Measurements from ENCODE around the gene TVP23A. TPM values are rescaled to one million over a fixed set of nuclear protein-coding genes. Genes with fewer than 3 reads are reported as not detected.

The TVP23A gene
- total and polyA plus RNA-seq, 2 donors (not counting 1 experiment from before 2014, with no cell fraction given) = 0.37 to 3.2 TPM

DNA sequence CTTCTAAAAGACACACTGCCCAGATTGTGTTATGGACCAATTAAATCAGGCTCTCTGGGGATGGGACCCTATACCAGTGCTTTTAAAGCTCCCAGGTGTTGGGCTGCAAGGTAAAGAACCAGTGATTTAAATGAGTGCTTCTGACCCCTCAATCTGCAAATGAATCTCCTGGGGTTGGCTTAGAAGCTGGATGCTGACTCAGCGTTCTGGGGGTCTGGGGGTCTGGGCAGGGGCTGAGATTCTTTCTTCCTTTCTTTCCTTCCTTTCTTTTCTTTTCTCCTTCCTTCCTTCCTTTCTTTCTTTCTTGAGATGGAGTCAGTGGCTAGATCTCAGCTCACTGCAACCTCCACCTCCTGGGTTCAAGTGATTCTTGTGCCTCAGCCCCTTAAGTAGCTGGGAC is 2.0 kb upstream of the TVP23A start:
- Histone ChIP-seq H3K4me2 (replicated peaks; ENCODE audit: low read depth, low read length, poor library complexity, severe bottlenecking) (peak overlapping the region; percentile 19), H3K9ac (ENCODE audit: low read length) (no peak overlapping the region), H3K36me3 (replicated peaks in 1 of 2; ENCODE audit: control extremely low read depth in 1 of 2, control insufficient read depth in 1 of 2, extremely low read depth in 1 of 2, insufficient read depth in 2 of 2, low read length in 1 of 2) (peaks cover 0 to 2% of the 10 kb centered on the region in 2 experiments), H3K9me3 (ENCODE audit: control extremely low read depth in 1 of 3, control insufficient read depth in 2 of 3, insufficient read depth in 1 of 3, low read length in 2 of 3) (no peaks in the 10 kb centered on the region), H3K27ac (ENCODE audit: low read length in 2 of 2) (no peak overlapping the region), H4K20me1 (ENCODE audit: control insufficient read depth, insufficient read depth, low read length, poor library complexity, severe bottlenecking) (no peaks in the 10 kb centered on the region), H3K79me2 (ENCODE audit: control insufficient read depth, insufficient read depth, low read length) (no peaks in the 10 kb centered on the region), H3K4me3 (ENCODE audit: control extremely low read depth in 1 of 5, extremely low read depth in 1 of 5, insufficient read depth in 1 of 5, low read depth in 2 of 5, low read length in 4 of 5) (no peak overlapping the region), H3K4me1 (ENCODE audit: control insufficient read depth in 2 of 2, insufficient read depth in 2 of 2, low read length in 2 of 2) (peaks cover 8 to 12% of the 10 kb centered on the region in 2 donors), H3K27me3 (replicated peaks in 1 of 4; ENCODE audit: control extremely low read depth in 1 of 4, control insufficient read depth in 3 of 4, insufficient read depth in 4 of 4, low read length in 3 of 4) (no peaks in the 10 kb centered on the region), H2AFZ (ENCODE audit: insufficient read depth, low read depth, low read length, poor library complexity, severe bottlenecking) (no peak overlapping the region)
- no CpG with 5 or more reads among the region's 1 CpG for WGBS (ENCODE audit: insufficient coverage)
- no peak for DNase-seq
- intact Hi-C loops (cut with micrococcal nuclease) = no loop called here
- no peak overlapping the region for H3K27ac Mint-ChIP-seq
- ChIA-PET POLR2A (interaction anchor here (0.7 to 1.5 kb wide), 3 partner anchors 8 to 88 kb away, joined by 3 to 5 read pairs (median 3); no protein-coding TSS in a partner anchor), CTCF (no interaction called here)
- H3K27me3 Mint-ChIP-seq = peaks cover 4% of the 10 kb centered on the region
- no peaks in the 10 kb centered on the region for H3K9me3 Mint-ChIP-seq (ENCODE audit: insufficient read depth)
- no peak overlapping the region for H3K4me3 Mint-ChIP-seq
- H3K4me1 Mint-ChIP-seq = peaks cover 17% of the 10 kb centered on the region
- ATAC-seq (ENCODE audit: low read depth) = no peak
- TF ChIP-seq EZH2 (IDR thresholded peaks at IDR 0.05; ENCODE audit: borderline replicate concordance, insufficient read depth, low read depth, low read length, poor library complexity, severe bottlenecking) = no peak
- TF ChIP-seq, protein P1, sequence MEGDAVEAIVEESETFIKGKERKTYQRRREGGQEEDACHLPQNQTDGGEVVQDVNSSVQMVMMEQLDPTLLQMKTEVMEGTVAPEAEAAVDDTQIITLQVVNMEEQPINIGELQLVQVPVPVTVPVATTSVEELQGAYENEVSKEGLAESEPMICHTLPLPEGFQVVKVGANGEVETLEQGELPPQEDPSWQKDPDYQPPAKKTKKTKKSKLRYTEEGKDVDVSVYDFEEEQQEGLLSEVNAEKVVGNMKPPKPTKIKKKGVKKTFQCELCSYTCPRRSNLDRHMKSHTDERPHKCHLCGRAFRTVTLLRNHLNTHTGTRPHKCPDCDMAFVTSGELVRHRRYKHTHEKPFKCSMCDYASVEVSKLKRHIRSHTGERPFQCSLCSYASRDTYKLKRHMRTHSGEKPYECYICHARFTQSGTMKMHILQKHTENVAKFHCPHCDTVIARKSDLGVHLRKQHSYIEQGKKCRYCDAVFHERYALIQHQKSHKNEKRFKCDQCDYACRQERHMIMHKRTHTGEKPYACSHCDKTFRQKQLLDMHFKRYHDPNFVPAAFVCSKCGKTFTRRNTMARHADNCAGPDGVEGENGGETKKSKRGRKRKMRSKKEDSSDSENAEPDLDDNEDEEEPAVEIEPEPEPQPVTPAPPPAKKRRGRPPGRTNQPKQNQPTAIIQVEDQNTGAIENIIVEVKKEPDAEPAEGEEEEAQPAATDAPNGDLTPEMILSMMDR (IDR thresholded peaks at IDR 0.05) = no peak

DNA sequence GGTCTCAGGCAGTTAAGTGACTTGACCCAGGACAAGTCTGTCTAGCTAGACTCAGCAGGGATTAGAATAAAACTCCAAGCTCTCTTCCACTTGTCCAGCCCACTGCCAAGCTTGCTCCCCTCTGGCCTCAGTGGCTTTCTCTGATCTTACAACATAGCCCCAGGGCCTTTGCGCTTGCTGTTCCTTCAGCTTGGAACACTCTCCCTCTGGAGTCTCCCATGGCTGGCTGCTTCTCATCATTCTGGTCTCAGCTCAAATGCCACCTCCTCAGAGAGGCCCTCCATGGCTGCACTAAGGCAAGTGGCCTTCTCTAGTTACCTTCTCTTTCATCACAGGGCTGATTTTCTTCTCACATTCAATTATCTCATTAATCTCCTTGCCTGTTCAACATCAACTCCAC is 1.1 kb downstream of the TVP23A start:
- H3K27me3 Mint-ChIP-seq = peaks cover 4% of the 10 kb centered on the region
- peak overlapping the region; percentile 37 for H3K4me3 Mint-ChIP-seq
- no peak overlapping the region for H3K4me3 ChIP-seq (ENCODE audit: control extremely low read depth in 1 of 5, extremely low read depth in 1 of 5, insufficient read depth in 1 of 5, low read depth in 2 of 5, low read length in 4 of 5)
- no peaks in the 10 kb centered on the region for H4K20me1 ChIP-seq (ENCODE audit: control insufficient read depth, insufficient read depth, low read length, poor library complexity, severe bottlenecking)
- H3K27me3 ChIP-seq (replicated peaks in 1 of 4; ENCODE audit: control extremely low read depth in 1 of 4, control insufficient read depth in 3 of 4, insufficient read depth in 4 of 4, low read length in 3 of 4) = no peaks in the 10 kb centered on the region
- POLR2A ChIA-PET = no interaction called here
- no peak for TF ChIP-seq EZH2 (IDR thresholded peaks at IDR 0.05; ENCODE audit: borderline replicate concordance, insufficient read depth, low read depth, low read length, poor library complexity, severe bottlenecking)
- TF ChIP-seq, protein P1 (IDR thresholded peaks at IDR 0.05) = no peak
- 100% methylated on average over 1 of the region's 1 CpG for WGBS (ENCODE audit: insufficient coverage)
- peaks cover 13 to 17% of the 10 kb centered on the region in 2 donors for H3K4me1 ChIP-seq (ENCODE audit: control insufficient read depth in 2 of 2, insufficient read depth in 2 of 2, low read length in 2 of 2)
- peaks cover 36% of the 10 kb centered on the region for H3K4me1 Mint-ChIP-seq
- no peak overlapping the region for H3K27ac ChIP-seq (ENCODE audit: low read length in 2 of 2)
- H3K36me3 ChIP-seq (replicated peaks in 1 of 2; ENCODE audit: control extremely low read depth in 1 of 2, control insufficient read depth in 1 of 2, extremely low read depth in 1 of 2, insufficient read depth in 2 of 2, low read length in 1 of 2) = peaks cover 0 to 2% of the 10 kb centered on the region in 2 experiments
- H3K27ac Mint-ChIP-seq = peak overlapping the region; percentile 32
- ATAC-seq (ENCODE audit: low read depth) (no peak), DNase-seq (no peak)
- intact Hi-C loops (cut with micrococcal nuclease) = no loop called here
- H3K9me3 Mint-ChIP-seq (ENCODE audit: insufficient read depth) = no peaks in the 10 kb centered on the region
- no peak overlapping the region for H3K4me2 ChIP-seq (replicated peaks; ENCODE audit: low read depth, low read length, poor library complexity, severe bottlenecking)
- CTCF ChIA-PET = interaction anchor here (0.6 to 0.9 kb wide), 2 partner anchors 14 to 1486 kb away, joined by 3 to 4 read pairs; no protein-coding TSS in a partner anchor
- no peaks in the 10 kb centered on the region for H3K79me2 ChIP-seq (ENCODE audit: control insufficient read depth, insufficient read depth, low read length)
- no peak overlapping the region for H3K9ac ChIP-seq (ENCODE audit: low read length)
- H3K9me3 ChIP-seq (ENCODE audit: control extremely low read depth in 1 of 3, control insufficient read depth in 2 of 3, insufficient read depth in 1 of 3, low read length in 2 of 3) = no peaks in the 10 kb centered on the region
- H2AFZ ChIP-seq (ENCODE audit: insufficient read depth, low read depth, low read length, poor library complexity, severe bottlenecking) = no peak overlapping the region
